Measurements from ENCODE around the gene SUB1.

Gene SUB1

GRCh38 chr5:32589942-32590869 lies 4.8 kb downstream of the SUB1 start:
- Histone ChIP-seq H3K4me3 (replicated peaks; ENCODE audit: insufficient read depth, low read length) (no peak overlapping the region), H3K27ac (replicated peaks) (no peak overlapping the region), H3K27me3 (ENCODE audit: insufficient read depth, poor library complexity, severe bottlenecking) (no peaks in the 10 kb centered on the region)
- DNase-seq (ENCODE audit: low read depth in 1 of 2, low spot score in 1 of 2), result peak in 1 of 2 experiments; percentile 35
- TF ChIP-seq CTCF (IDR thresholded peaks at IDR 0.05; ENCODE audit: insufficient read depth, low read length), result peak; percentile 47
- no peak for TF ChIP-seq REST (IDR thresholded peaks at IDR 0.05; ENCODE audit: insufficient replicate concordance, low read depth)

- peak in 1 of 2 experiments; percentile 56 for DNase-seq (ENCODE audit: low read depth in 1 of 2, low spot score in 1 of 2)
- no peak for TF ChIP-seq GABPA (IDR thresholded peaks at IDR 0.05; ENCODE audit: low read depth)
- no peak for TF ChIP-seq POLR2AphosphoS5 (IDR thresholded peaks at IDR 0.05; ENCODE audit: low read depth)
- TF ChIP-seq CTCF (IDR thresholded peaks at IDR 0.05; ENCODE audit: insufficient read depth, low read length), result no peak
- no peak for TF ChIP-seq SPI1 (IDR thresholded peaks at IDR 0.05; ENCODE audit: borderline replicate concordance, low read depth)
- TF ChIP-seq REST (IDR thresholded peaks at IDR 0.05; ENCODE audit: insufficient replicate concordance, low read depth), result no peak
- Histone ChIP-seq H3K27me3 (ENCODE audit: insufficient read depth, poor library complexity, severe bottlenecking) (no peaks in the 10 kb centered on the region), H3K4me3 (replicated peaks; ENCODE audit: insufficient read depth, low read length) (no peak overlapping the region), H3K27ac (replicated peaks) (no peak overlapping the region)
These were observed 9.8 kb downstream of the SUB1 start for GRCh38 chr5:32595118-32595517.

- DNase-seq (ENCODE audit: low read depth in 1 of 2, low spot score in 1 of 2), result peak in 1 of 2 experiments; percentile 81
- peak overlapping the region; percentile 44 for H3K27ac ChIP-seq (replicated peaks)
- H3K4me3 ChIP-seq (replicated peaks; ENCODE audit: insufficient read depth, low read length), result no peak overlapping the region
- no peaks in the 10 kb centered on the region for H3K27me3 ChIP-seq (ENCODE audit: insufficient read depth, poor library complexity, severe bottlenecking)
- TF ChIP-seq REST (IDR thresholded peaks at IDR 0.05; ENCODE audit: insufficient replicate concordance, low read depth) (no peak), POLR2AphosphoS5 (IDR thresholded peaks at IDR 0.05; ENCODE audit: low read depth) (peak; percentile 46; the same call in 1 of the 2 replicates), GABPA (IDR thresholded peaks at IDR 0.05; ENCODE audit: low read depth) (no peak), CTCF (IDR thresholded peaks at IDR 0.05; ENCODE audit: insufficient read depth, low read length) (no peak), SPI1 (IDR thresholded peaks at IDR 0.05; ENCODE audit: borderline replicate concordance, low read depth) (peak; percentile 84; the same call in 1 of the 2 replicates)
These were observed 11.8 kb downstream of the SUB1 start for GRCh38 chr5:32597041-32597629.
